Measurements from ENCODE around the gene MDP1.

- TF ChIP-seq ATF2 (IDR thresholded peaks at IDR 0.05; ENCODE audit: low read length) = no peak
- no peak for TF ChIP-seq ZNF274 (IDR thresholded peaks at IDR 0.05; ENCODE audit: borderline replicate concordance, extremely low read depth, low read length)
- no peak for TF ChIP-seq CTCF (IDR thresholded peaks at IDR 0.05; ENCODE audit: control extremely low read depth in 1 of 3, insufficient read depth in 1 of 3, low read depth in 1 of 3, low read length in 3 of 3)
- TF ChIP-seq E2F6 (IDR thresholded peaks at IDR 0.05) = no peak
- TF ChIP-seq POLR2A (IDR thresholded peaks at IDR 0.05; ENCODE audit: control extremely low read depth in 1 of 2, low read depth in 2 of 2, low read length in 2 of 2) = no peak
- no peak for TF ChIP-seq CREB1 (IDR thresholded peaks at IDR 0.05)
- TF ChIP-seq EZH2 (IDR thresholded peaks at IDR 0.05; ENCODE audit: low read depth, low read length, severe bottlenecking) = no peak
Measured at GRCh38 chr14:24185026-24185425, 30.8 kb downstream of the MDP1 start.

Data from H1 (cell line).